GM19035 (cell line): ENCODE data around the gene PLEKHO2.

Experiments
- ATAC-seq: cut with Tn5 transposase; IDR thresholded peaks from one replicate; pipeline ENCODE4 v1.9.1; 2021; ENCODE audit not compliant: unreplicated experiment

The PLEKHO2 gene

GRCh38 chr15:64825431-64826294, 16.1 kb upstream of the PLEKHO2 start, which contains the start of gene PIF1:
Gene PIF1, minus strand, starts transcription at chr15:64825647. Its CDS starts 1,312 bp downstream, at chr15:64824335.
- peak; percentile 87 for ATAC-seq

GRCh38 chr15:64828985-64829384, 12.7 kb upstream of the PLEKHO2 start:
- no peak for ATAC-seq

- ATAC-seq = no peak
Observed at GRCh38 chr15:64833690-64834089, 8.0 kb upstream of the PLEKHO2 start.

GRCh38 chr15:64836023-64836536, 5.6 kb upstream of the PLEKHO2 start:
- no peak for ATAC-seq

- no peak for ATAC-seq
Observed at GRCh38 chr15:64837502-64837901, 4.2 kb upstream of the PLEKHO2 start.

- ATAC-seq = no peak
Observed at GRCh38 chr15:64841060-64841343, 713 bp upstream of the PLEKHO2 start.

- no peak for ATAC-seq
Observed at GRCh38 chr15:64842096-64842939, 603 bp downstream of the PLEKHO2 start.

GRCh38 chr15:64842986-64843561, 1.4 kb downstream of the PLEKHO2 start:
- no peak for ATAC-seq

GRCh38 chr15:64843991-64844390, 2.3 kb downstream of the PLEKHO2 start:
- no peak for ATAC-seq

GRCh38 chr15:64844576-64845145, 2.9 kb downstream of the PLEKHO2 start:
- ATAC-seq = no peak

GRCh38 chr15:64845183-64845611, 3.5 kb downstream of the PLEKHO2 start:
- ATAC-seq = no peak

- ATAC-seq = no peak
Observed at GRCh38 chr15:64845831-64846595, 4.3 kb downstream of the PLEKHO2 start.

GRCh38 chr15:64847016-64847415, 5.3 kb downstream of the PLEKHO2 start:
- no peak for ATAC-seq

GRCh38 chr15:64847448-64847847, 5.7 kb downstream of the PLEKHO2 start:
- no peak for ATAC-seq

GRCh38 chr15:64847876-64848716, 6.4 kb downstream of the PLEKHO2 start:
- no peak for ATAC-seq

GRCh38 chr15:64850778-64851502, 9.2 kb downstream of the PLEKHO2 start:
- no peak for ATAC-seq

GRCh38 chr15:64851503-64851840, 9.8 kb downstream of the PLEKHO2 start:
- no peak for ATAC-seq

- ATAC-seq = no peak
Observed at GRCh38 chr15:64854041-64854440, 12.3 kb downstream of the PLEKHO2 start.

- ATAC-seq = no peak
Observed at GRCh38 chr15:64854526-64854925, 12.8 kb downstream of the PLEKHO2 start.
